Neural progenitor cell (in vitro differentiated cells): ENCODE results near the gene GDF7. TPM values are rescaled to one million over a fixed set of nuclear protein-coding genes. Genes with fewer than 3 reads are reported as not detected.

Experiments used
- DNase-seq: peaks from one replicate; pipeline ENCODE4 v3.0.0-alpha.2; 2016; ENCODE audit warnings: low spot score
- H2AFZ ChIP-seq: fragments of 200-600 bp; sonication (generic); replicated peaks from 2 replicates; pipeline ENCODE4 v1.6.1; 2016; ENCODE audit warnings: antibody characterized with exemption
- H3F3A ChIP-seq: fragments of 200-600 bp; sonication (generic); 2 replicates; pipeline ENCODE4 v1.6.1; 2016; ENCODE audit warnings: antibody characterized with exemption, low read depth
- H3K27ac ChIP-seq: fragments of 200-600 bp; sonication (generic); 2 replicates; pipeline ENCODE4 v1.5.1; 2016; ENCODE audit warnings: mild to moderate bottlenecking
- H3K27me3 ChIP-seq: fragments of 200-600 bp; sonication (generic); 2 replicates; pipeline ENCODE4 v1.6.1; 2016; ENCODE audit warnings: mild to moderate bottlenecking, moderate library complexity
- H3K36me3 ChIP-seq: fragments of 200-600 bp; sonication (generic); 2 replicates; pipeline ENCODE4 v1.5.1; 2016
- H3K4me1 ChIP-seq: fragments of 200-600 bp; sonication (generic); 2 replicates; pipeline ENCODE4 v1.6.1; 2016; ENCODE audit warnings: mixed run types
- H3K4me2 ChIP-seq: fragments of 200-600 bp; sonication (generic); 2 replicates; pipeline ENCODE4 v1.6.1; 2016
- H3K4me3 ChIP-seq: fragments of 200-600 bp; sonication (generic); 2 replicates; pipeline ENCODE4 v1.5.1; 2016
- H3K79me2 ChIP-seq: fragments of 200-600 bp; sonication (generic); 2 replicates; pipeline ENCODE4 v1.6.1; 2016; ENCODE audit warnings: low read depth
- H3K9ac ChIP-seq: fragments of 200-600 bp; sonication (generic); 2 replicates; pipeline ENCODE4 v1.6.1; 2016
- H3K9me3 ChIP-seq: fragments of 200-600 bp; sonication (generic); 2 replicates; pipeline ENCODE4 v1.5.1; 2016; ENCODE audit warnings: low read depth
- H4K20me1 ChIP-seq: fragments of 200-600 bp; sonication (generic); 2 replicates; pipeline ENCODE4 v1.6.1; 2016; ENCODE audit warnings: low read depth
- H3K27ac Mint-ChIP-seq: 3 replicates; pipeline ENCODE4 v1.8.0; 2021; ENCODE audit warnings: mixed read lengths
- H3K27me3 Mint-ChIP-seq: 2 replicates; pipeline ENCODE4 v1.8.0; 2022; ENCODE audit warnings: low read depth, mild to moderate bottlenecking, inconsistent platforms, moderate library complexity, mixed read lengths; ENCODE audit not compliant: insufficient read depth
- H3K36me3 Mint-ChIP-seq: 3 replicates; pipeline ENCODE4 v1.8.0; 2021; ENCODE audit warnings: mixed read lengths
- H3K4me1 Mint-ChIP-seq: 3 replicates; pipeline ENCODE4 v1.8.0; 2021; ENCODE audit warnings: mixed read lengths
- H3K4me3 Mint-ChIP-seq: 3 replicates; pipeline ENCODE4 v1.8.0; 2021; ENCODE audit warnings: mild to moderate bottlenecking, moderate library complexity, mixed read lengths
- H3K9me3 Mint-ChIP-seq: 3 replicates; pipeline ENCODE4 v1.8.0; 2020; ENCODE audit warnings: mixed read lengths
- CTCF ChIP-seq: fragments of 200-600 bp; sonication (generic); IDR thresholded peaks from 2 replicates; pipeline ENCODE4 v1.5.1; 2017; ENCODE audit warnings: antibody characterized with exemption, mild to moderate bottlenecking
- EZH2 ChIP-seq: fragments of 200-600 bp; sonication (generic); IDR thresholded peaks from 2 replicates; pipeline ENCODE4 v1.6.1; 2017; ENCODE audit warnings: antibody characterized with exemption, mild to moderate bottlenecking, moderate library complexity
- EZH2phosphoT487 ChIP-seq: fragments of 200-600 bp; sonication (generic); IDR thresholded peaks from 2 replicates; pipeline ENCODE4 v1.6.1; 2017; ENCODE audit warnings: antibody characterized with exemption
- total RNA-seq: library from RNA; depleted of rRNA; stranded (reverse); fragments of >200 nt; gene quantifications from 2 replicates; pipeline ENCODE4 v1.2.3, GENCODE V29; 2015; ENCODE audit warnings: low replicate concordance

The GDF7 gene
- total RNA-seq, 1 donor from 2014 or later: not detected

GRCh38 chr2:20645301-20645701 lies 21.6 kb upstream of the GDF7 start:
- Histone ChIP-seq H3K27me3 (peaks cover 7% of the 10 kb centered on the region), H3K79me2 (no peaks in the 10 kb centered on the region), H3K4me1 (no peaks in the 10 kb centered on the region), H3K36me3 (no peaks in the 10 kb centered on the region), H3F3A (no peaks in the 10 kb centered on the region), H3K4me2 (no peak overlapping the region), H3K9me3 (no peaks in the 10 kb centered on the region), H4K20me1 (peaks cover 3% of the 10 kb centered on the region), H3K9ac (no peak overlapping the region), H3K27ac (no peak overlapping the region), H3K4me3 (no peak overlapping the region), H2AFZ (no peak overlapping the region)
- Mint-ChIP-seq H3K27me3 (peaks cover 12% of the 10 kb centered on the region), H3K9me3 (no peaks in the 10 kb centered on the region), H3K27ac (no peak overlapping the region), H3K36me3 (peaks cover 11% of the 10 kb centered on the region), H3K4me3 (no peak overlapping the region), H3K4me1 (peaks cover 50% of the 10 kb centered on the region)
- no peak for TF ChIP-seq EZH2
- no peak for TF ChIP-seq EZH2phosphoT487
- no peak for TF ChIP-seq CTCF
- DNase-seq: no peak

GRCh38 chr2:20645761-20646160 lies 21.2 kb upstream of the GDF7 start:
- peaks cover 3% of the 10 kb centered on the region for H4K20me1 ChIP-seq
- H3K27ac ChIP-seq: no peak overlapping the region
- H3K4me1 Mint-ChIP-seq: peaks cover 52% of the 10 kb centered on the region
- no peak overlapping the region for H3K9ac ChIP-seq
- H3K4me3 ChIP-seq: no peak overlapping the region
- H3K4me1 ChIP-seq: no peaks in the 10 kb centered on the region
- TF ChIP-seq CTCF (no peak), EZH2 (no peak), EZH2phosphoT487 (no peak)
- no peaks in the 10 kb centered on the region for H3F3A ChIP-seq
- H3K4me3 Mint-ChIP-seq: no peak overlapping the region
- no peak overlapping the region for H3K27ac Mint-ChIP-seq
- H3K4me2 ChIP-seq: no peak overlapping the region
- DNase-seq: no peak
- no peaks in the 10 kb centered on the region for H3K9me3 ChIP-seq
- no peaks in the 10 kb centered on the region for H3K9me3 Mint-ChIP-seq
- H3K36me3 ChIP-seq: no peaks in the 10 kb centered on the region
- H2AFZ ChIP-seq: no peak overlapping the region
- H3K36me3 Mint-ChIP-seq: peaks cover 11% of the 10 kb centered on the region
- no peaks in the 10 kb centered on the region for H3K79me2 ChIP-seq
- peaks cover 12% of the 10 kb centered on the region for H3K27me3 Mint-ChIP-seq
- H3K27me3 ChIP-seq: peaks cover 11% of the 10 kb centered on the region

- TF ChIP-seq CTCF (no peak), EZH2phosphoT487 (no peak), EZH2 (no peak)
- Histone ChIP-seq H3K27ac (no peak overlapping the region), H3K4me3 (no peak overlapping the region), H4K20me1 (peaks cover 3% of the 10 kb centered on the region), H3K9ac (no peak overlapping the region), H3K4me2 (no peak overlapping the region), H3K36me3 (no peaks in the 10 kb centered on the region), H3K27me3 (peaks cover 11% of the 10 kb centered on the region), H3K9me3 (no peaks in the 10 kb centered on the region), H3K79me2 (no peaks in the 10 kb centered on the region), H3K4me1 (no peaks in the 10 kb centered on the region), H3F3A (no peaks in the 10 kb centered on the region), H2AFZ (no peak overlapping the region)
- H3K9me3 Mint-ChIP-seq: no peaks in the 10 kb centered on the region
- peaks cover 50% of the 10 kb centered on the region for H3K4me1 Mint-ChIP-seq
- H3K27ac Mint-ChIP-seq: no peak overlapping the region
- no peak for DNase-seq
- no peak overlapping the region for H3K4me3 Mint-ChIP-seq
- H3K36me3 Mint-ChIP-seq: peaks cover 11% of the 10 kb centered on the region
- peaks cover 12% of the 10 kb centered on the region for H3K27me3 Mint-ChIP-seq
Measured at GRCh38 chr2:20646446-20646845, 20.5 kb upstream of the GDF7 start.
